SK-N-SH (cell line): ENCODE data around the gene FCRL3. TPM values are rescaled to one million over a fixed set of nuclear protein-coding genes. Genes with fewer than 3 reads are reported as not detected.

ENCODE experiments used
- CTCF ChIA-PET: fragments of 300-600, 350-600 bp; formaldehyde crosslinking; extraction: SDS; loops from one replicate; lab custom pipeline; 2021; lab: Yijun Ruan, JAX
- POLR2A ChIA-PET: fragments of 350-600 bp; sonication (Branson Sonifier 250); formaldehyde crosslinking; extraction: SDS; loops from one replicate; lab custom pipeline; 2020; ENCODE audit warnings: antibody characterized with exemption, inconsistent platforms; lab: Yijun Ruan, JAX
- DNase-seq: peaks from one replicate; pipeline ENCODE4 v3.0.0; 2012
- H2AFZ ChIP-seq: fragments of 200-600 bp; sonication (generic); 2 replicates; pipeline ENCODE4 v1.8.1; 2016; ENCODE audit warnings: antibody characterized with exemption, mild to moderate bottlenecking, low read depth
- H3F3A ChIP-seq: fragments of 200-600 bp; sonication (generic); replicated peaks from 2 replicates; pipeline ENCODE3; 2016; ENCODE audit warnings: antibody characterized with exemption, mild to moderate bottlenecking; ENCODE audit not compliant: insufficient read depth
- H3K27ac ChIP-seq, 2 experiments: fragments of 200-500 bp in 1 of 2; fragments of 200-600 bp in 1 of 2; sonication (Bioruptor generic) in 1 of 2; sonication (generic), shearing (Covaris generic) in 1 of 2; 2 replicates each; pipeline versions ENCODE4 v1.5.1 to v1.6.1; 2014 to 2016; ENCODE audit warnings: low read depth in 2 of 2, inconsistent platforms in 1 of 2, low read length in 1 of 2, mild to moderate bottlenecking in 1 of 2, mixed read lengths in 1 of 2
- H3K27me3 ChIP-seq: fragments of 200-600 bp; sonication (generic), shearing (Covaris generic); 2 replicates; pipeline ENCODE4 v1.6.1; 2016; ENCODE audit warnings: mixed run types; ENCODE audit not compliant: insufficient read depth
- H3K36me3 ChIP-seq, 2 experiments: fragments of 200-500 bp in 1 of 2; fragments of 200-600 bp in 1 of 2; sonication (Bioruptor generic) in 1 of 2; sonication (generic) in 1 of 2; replicated peaks in 1 of 2; 2 replicates each; pipeline versions ENCODE3 to v1.5.1; 2014 to 2016; ENCODE audit warnings: low read length in 1 of 2, mild to moderate bottlenecking in 1 of 2; ENCODE audit not compliant: insufficient read depth in 2 of 2, control insufficient read depth in 1 of 2
- H3K4me1 ChIP-seq, 2 experiments: fragments of 200-500 bp in 1 of 2; fragments of 200-600 bp in 1 of 2; sonication (Bioruptor generic) in 1 of 2; sonication (generic), shearing (Covaris generic) in 1 of 2; 2 replicates each; pipeline versions ENCODE4 v1.5.1 to v1.6.1; 2014 to 2016; ENCODE audit warnings: low read depth in 1 of 2, low read length in 1 of 2, mixed run types in 1 of 2; ENCODE audit not compliant: insufficient read depth in 2 of 2, control insufficient read depth in 1 of 2
- H3K4me2 ChIP-seq: fragments of 200-600 bp; sonication (generic), shearing (Covaris generic); 2 replicates; pipeline ENCODE4 v1.6.1; 2017; ENCODE audit warnings: mixed run types
- H3K4me3 ChIP-seq, 2 experiments: fragments of 200-500 bp in 1 of 2; fragments of 200-600 bp in 1 of 2; sonication (Bioruptor generic) in 1 of 2; sonication (generic), shearing (Covaris generic) in 1 of 2; 2 replicates each; pipeline versions ENCODE4 v1.5.1 to v1.8.1; 2014 to 2016; ENCODE audit warnings: low read depth in 2 of 2, inconsistent platforms in 1 of 2, low read length in 1 of 2, mild to moderate bottlenecking in 1 of 2, mixed read lengths in 1 of 2, moderate library complexity in 1 of 2
- H3K79me2 ChIP-seq: fragments of 200-600 bp; sonication (generic); 2 replicates; pipeline ENCODE4 v1.8.1; 2017; ENCODE audit warnings: mild to moderate bottlenecking; ENCODE audit not compliant: insufficient read depth
- H3K9ac ChIP-seq: fragments of 200-600 bp; sonication (generic); 2 replicates; pipeline ENCODE4 v1.6.1; 2017; ENCODE audit warnings: mixed run types
- H3K9me2 ChIP-seq: fragments of 200-600 bp; sonication (generic); 2 replicates; pipeline ENCODE4 v1.6.1; 2017; ENCODE audit warnings: mixed run types
- H3K9me3 ChIP-seq: fragments of 200-600 bp; sonication (generic); 2 replicates; pipeline ENCODE4 v1.6.1; 2017; ENCODE audit warnings: mixed run types, mild to moderate bottlenecking, moderate library complexity
- H4K20me1 ChIP-seq: fragments of 200-600 bp; sonication (generic); 2 replicates; pipeline ENCODE4 v1.6.1; 2017; ENCODE audit warnings: mild to moderate bottlenecking, mixed run types; ENCODE audit not compliant: insufficient read depth
- CHD2 ChIP-seq: fragments of 150-350 bp; IDR thresholded peaks from 2 replicates; pipeline ENCODE4 v1.6.1; 2018; ENCODE audit warnings: low read length; ENCODE audit not compliant: partially characterized antibody
- ELF1 ChIP-seq: IDR thresholded peaks from 2 replicates; pipeline ENCODE4 v1.4.0; 2012
- EZH2phosphoT487 ChIP-seq: fragments of 200-600 bp; sonication (generic); IDR thresholded peaks from 2 replicates; pipeline ENCODE4 v1.6.1; 2017; ENCODE audit warnings: low read depth, mixed run types, mild to moderate bottlenecking, antibody characterized with exemption, moderate library complexity, borderline replicate concordance
- FOXJ3 ChIP-seq: sonication (generic); formaldehyde crosslinking; IDR thresholded peaks from 2 replicates; pipeline ENCODE4 v1.5.1; 2020; ENCODE audit warnings: mild to moderate bottlenecking, missing genetic modification reagents
- FOXM1 ChIP-seq: IDR thresholded peaks from 2 replicates; pipeline ENCODE4 v1.4.0; 2012; ENCODE audit warnings: low read depth, mild to moderate bottlenecking
- GATA2 ChIP-seq: sonication (generic); formaldehyde crosslinking; IDR thresholded peaks from 2 replicates; pipeline ENCODE4 v1.5.0; 2020; ENCODE audit warnings: mild to moderate bottlenecking, missing genetic modification reagents
- IRF3 ChIP-seq: fragments of 150-350 bp; IDR thresholded peaks from 2 replicates; pipeline ENCODE4 v1.6.1; 2016; ENCODE audit warnings: mild to moderate bottlenecking, low read depth, low read length
- JUND ChIP-seq: IDR thresholded peaks from 2 replicates; pipeline ENCODE4 v1.4.0; 2012
- MEF2A ChIP-seq: IDR thresholded peaks from 2 replicates; pipeline ENCODE4 v1.4.0; 2012; ENCODE audit warnings: low read depth, borderline replicate concordance
- MXI1 ChIP-seq: IDR thresholded peaks from 2 replicates; pipeline ENCODE4 v1.6.1; 2012; ENCODE audit warnings: mild to moderate bottlenecking, low read depth, low read length, improper control_type of control experiment
- NFIC ChIP-seq: IDR thresholded peaks from 2 replicates; pipeline ENCODE4 v1.4.0; 2012; ENCODE audit warnings: borderline replicate concordance
- NRF1 ChIP-seq: IDR thresholded peaks from 2 replicates; pipeline ENCODE4 v1.6.1; 2012; ENCODE audit warnings: low read depth, mild to moderate bottlenecking, low read length
- POLR2AphosphoS5 ChIP-seq: IDR thresholded peaks from 2 replicates; pipeline ENCODE4 v1.6.1; 2012; ENCODE audit warnings: low read depth, low read length
- RFX5 ChIP-seq: IDR thresholded peaks from 2 replicates; pipeline ENCODE4 v1.6.1; 2012; ENCODE audit warnings: mild to moderate bottlenecking, improper control_type of control experiment, low read length
- RXRA ChIP-seq: IDR thresholded peaks from 2 replicates; pipeline ENCODE4 v1.4.0; 2012; ENCODE audit warnings: low read depth, mild to moderate bottlenecking, borderline replicate concordance
- SIN3A ChIP-seq: IDR thresholded peaks from 2 replicates; pipeline ENCODE4 v1.6.1; 2012; ENCODE audit warnings: low read depth, mild to moderate bottlenecking, low read length, moderate library complexity, borderline replicate concordance
- SMC3 ChIP-seq: IDR thresholded peaks from 2 replicates; pipeline ENCODE4 v1.6.1; 2012; ENCODE audit warnings: low read depth, low read length, improper control_type of control experiment
- TAF1 ChIP-seq: IDR thresholded peaks from 2 replicates; pipeline ENCODE4 v1.6.1; 2012; ENCODE audit warnings: low read depth, mild to moderate bottlenecking, low read length, moderate library complexity, borderline replicate concordance
- TCF12 ChIP-seq: IDR thresholded peaks from 2 replicates; pipeline ENCODE4 v1.4.0; 2012
- TEAD4 ChIP-seq: IDR thresholded peaks from 2 replicates; pipeline ENCODE4 v1.4.0; 2012; ENCODE audit warnings: mild to moderate bottlenecking, borderline replicate concordance; ENCODE audit not compliant: insufficient read depth
- WGBS: methylation state at CpG from one replicate; pipeline ENCODE4 v1.1.6; 2017; ENCODE audit warnings: low lambda C conversion rate; 5-methylcytosine and 5-hydroxymethylcytosine counted together
- polyA plus RNA-seq, 3 experiments: library from polyadenylated mRNA; depleted of rRNA; stranded (reverse); fragments of >200 nt; gene quantifications; 2 replicates each; pipeline ENCODE4 v1.2.3, GENCODE V29; 2012
- TF ChIP-seq, protein P1 (sequence below): IDR thresholded peaks from 2 replicates; pipeline ENCODE4 v1.4.0; 2012; ENCODE audit warnings: low read depth, borderline replicate concordance
- TF ChIP-seq, protein P2 (sequence below): IDR thresholded peaks from 2 replicates; pipeline ENCODE4 v1.6.1; 2012; ENCODE audit warnings: mild to moderate bottlenecking, low read depth, low read length, moderate library complexity
- TF ChIP-seq, protein P3 (sequence below): IDR thresholded peaks from 2 replicates; pipeline ENCODE4 v1.4.0; 2012; ENCODE audit warnings: low read depth, borderline replicate concordance

Gene FCRL3
- polyA plus RNA-seq, 1 of the 3 experiments (the other 2 are of a cell fraction), result not detected

DNA sequence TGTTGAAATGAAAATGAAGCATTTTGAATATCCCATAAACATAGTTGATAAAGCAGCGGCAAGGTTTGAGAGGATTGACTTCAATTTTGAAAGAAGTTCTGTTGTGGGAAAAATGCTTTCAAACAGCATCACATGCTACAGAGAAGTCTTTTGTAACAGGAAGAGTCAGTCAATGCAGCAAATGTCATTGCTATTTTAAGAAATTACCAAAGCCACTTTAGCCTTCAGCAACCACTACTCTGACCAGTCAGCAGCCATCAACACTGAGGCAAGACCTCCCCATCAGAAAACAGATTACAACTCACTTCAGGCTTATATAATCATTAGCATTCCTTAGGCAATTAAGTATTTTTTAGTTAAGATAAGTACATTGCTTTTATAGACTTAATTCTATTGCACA lies 33.8 kb upstream of the FCRL3 start:
- no peak overlapping the region for H3K9ac ChIP-seq
- no peaks in the 10 kb centered on the region for H3K27me3 ChIP-seq
- H3K4me1 ChIP-seq, result no peaks in the 10 kb centered on the region
- no peak overlapping the region for H2AFZ ChIP-seq
- ChIA-PET CTCF (no interaction called here), POLR2A (no interaction called here)
- no peaks in the 10 kb centered on the region for H3K79me2 ChIP-seq
- 0% methylated on average over 1 of the region's 1 CpG for WGBS
- no peak for DNase-seq
- no peaks in the 10 kb centered on the region for H3K9me2 ChIP-seq
- no peak overlapping the region for H3K4me3 ChIP-seq
- TF ChIP-seq TCF12, result no peak
- no peak for TF ChIP-seq MEF2A
- no peak for TF ChIP-seq GATA2 (CRISPR knock-in tag)
- TF ChIP-seq SIN3A, result no peak
- no peak for TF ChIP-seq SMC3
- no peak for TF ChIP-seq ELF1
- no peak for TF ChIP-seq IRF3
- no peak for TF ChIP-seq NRF1
- TF ChIP-seq, protein P1, sequence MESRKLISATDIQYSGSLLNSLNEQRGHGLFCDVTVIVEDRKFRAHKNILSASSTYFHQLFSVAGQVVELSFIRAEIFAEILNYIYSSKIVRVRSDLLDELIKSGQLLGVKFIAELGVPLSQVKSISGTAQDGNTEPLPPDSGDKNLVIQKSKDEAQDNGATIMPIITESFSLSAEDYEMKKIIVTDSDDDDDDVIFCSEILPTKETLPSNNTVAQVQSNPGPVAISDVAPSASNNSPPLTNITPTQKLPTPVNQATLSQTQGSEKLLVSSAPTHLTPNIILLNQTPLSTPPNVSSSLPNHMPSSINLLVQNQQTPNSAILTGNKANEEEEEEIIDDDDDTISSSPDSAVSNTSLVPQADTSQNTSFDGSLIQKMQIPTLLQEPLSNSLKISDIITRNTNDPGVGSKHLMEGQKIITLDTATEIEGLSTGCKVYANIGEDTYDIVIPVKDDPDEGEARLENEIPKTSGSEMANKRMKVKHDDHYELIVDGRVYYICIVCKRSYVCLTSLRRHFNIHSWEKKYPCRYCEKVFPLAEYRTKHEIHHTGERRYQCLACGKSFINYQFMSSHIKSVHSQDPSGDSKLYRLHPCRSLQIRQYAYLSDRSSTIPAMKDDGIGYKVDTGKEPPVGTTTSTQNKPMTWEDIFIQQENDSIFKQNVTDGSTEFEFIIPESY, result no peak
- no peak for TF ChIP-seq TEAD4
- TF ChIP-seq CHD2, result no peak
- TF ChIP-seq JUND, result no peak
- no peak overlapping the region for H3K4me2 ChIP-seq
- H3K36me3 ChIP-seq, result no peaks in the 10 kb centered on the region
- no peak overlapping the region for H3K27ac ChIP-seq
- no peaks in the 10 kb centered on the region for H4K20me1 ChIP-seq
- H3K9me3 ChIP-seq, result no peaks in the 10 kb centered on the region
- no peaks in the 10 kb centered on the region for H3F3A ChIP-seq

DNA sequence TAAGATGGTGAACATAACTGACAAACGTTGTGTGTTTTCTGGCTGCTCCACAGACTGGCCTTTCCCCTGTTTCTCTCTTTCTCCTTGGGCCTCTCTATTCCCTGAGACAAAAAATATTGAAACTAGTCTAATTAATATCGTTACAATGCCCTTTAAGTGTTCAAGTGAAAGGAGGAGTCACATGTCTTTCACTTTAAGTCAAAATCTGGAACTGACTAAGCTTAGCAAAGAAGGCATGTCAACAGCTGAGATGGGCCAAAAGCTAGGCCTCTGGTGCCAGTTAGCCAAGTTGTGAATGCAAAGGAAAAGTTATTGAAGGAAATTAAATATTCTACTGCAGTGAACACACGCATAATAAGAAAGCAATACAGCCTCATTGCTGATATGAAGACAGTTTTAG lies 32.2 kb upstream of the FCRL3 start:
- H3K27me3 ChIP-seq, result no peaks in the 10 kb centered on the region
- H3K9me2 ChIP-seq, result no peaks in the 10 kb centered on the region
- no peaks in the 10 kb centered on the region for H3K36me3 ChIP-seq
- H3K79me2 ChIP-seq, result no peaks in the 10 kb centered on the region
- H3K4me2 ChIP-seq, result no peak overlapping the region
- no peak overlapping the region for H3K27ac ChIP-seq
- WGBS, result 0% methylated on average over 3 of the region's 3 CpGs
- H3K4me1 ChIP-seq, result no peaks in the 10 kb centered on the region
- H3F3A ChIP-seq, result no peaks in the 10 kb centered on the region
- no peak overlapping the region for H3K9ac ChIP-seq
- POLR2A ChIA-PET, result no interaction called here
- no peaks in the 10 kb centered on the region for H4K20me1 ChIP-seq
- no peak overlapping the region for H2AFZ ChIP-seq
- TF ChIP-seq TAF1 (no peak), MXI1 (no peak), FOXJ3 (CRISPR knock-in tag) (no peak), RXRA (no peak), NFIC (no peak), EZH2phosphoT487 (no peak), MEF2A (no peak), FOXM1 (no peak), RFX5 (no peak), POLR2AphosphoS5 (no peak), TCF12 (no peak)
- TF ChIP-seq, protein P2, sequence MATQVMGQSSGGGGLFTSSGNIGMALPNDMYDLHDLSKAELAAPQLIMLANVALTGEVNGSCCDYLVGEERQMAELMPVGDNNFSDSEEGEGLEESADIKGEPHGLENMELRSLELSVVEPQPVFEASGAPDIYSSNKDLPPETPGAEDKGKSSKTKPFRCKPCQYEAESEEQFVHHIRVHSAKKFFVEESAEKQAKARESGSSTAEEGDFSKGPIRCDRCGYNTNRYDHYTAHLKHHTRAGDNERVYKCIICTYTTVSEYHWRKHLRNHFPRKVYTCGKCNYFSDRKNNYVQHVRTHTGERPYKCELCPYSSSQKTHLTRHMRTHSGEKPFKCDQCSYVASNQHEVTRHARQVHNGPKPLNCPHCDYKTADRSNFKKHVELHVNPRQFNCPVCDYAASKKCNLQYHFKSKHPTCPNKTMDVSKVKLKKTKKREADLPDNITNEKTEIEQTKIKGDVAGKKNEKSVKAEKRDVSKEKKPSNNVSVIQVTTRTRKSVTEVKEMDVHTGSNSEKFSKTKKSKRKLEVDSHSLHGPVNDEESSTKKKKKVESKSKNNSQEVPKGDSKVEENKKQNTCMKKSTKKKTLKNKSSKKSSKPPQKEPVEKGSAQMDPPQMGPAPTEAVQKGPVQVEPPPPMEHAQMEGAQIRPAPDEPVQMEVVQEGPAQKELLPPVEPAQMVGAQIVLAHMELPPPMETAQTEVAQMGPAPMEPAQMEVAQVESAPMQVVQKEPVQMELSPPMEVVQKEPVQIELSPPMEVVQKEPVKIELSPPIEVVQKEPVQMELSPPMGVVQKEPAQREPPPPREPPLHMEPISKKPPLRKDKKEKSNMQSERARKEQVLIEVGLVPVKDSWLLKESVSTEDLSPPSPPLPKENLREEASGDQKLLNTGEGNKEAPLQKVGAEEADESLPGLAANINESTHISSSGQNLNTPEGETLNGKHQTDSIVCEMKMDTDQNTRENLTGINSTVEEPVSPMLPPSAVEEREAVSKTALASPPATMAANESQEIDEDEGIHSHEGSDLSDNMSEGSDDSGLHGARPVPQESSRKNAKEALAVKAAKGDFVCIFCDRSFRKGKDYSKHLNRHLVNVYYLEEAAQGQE, result no peak
- TF ChIP-seq, protein P3, sequence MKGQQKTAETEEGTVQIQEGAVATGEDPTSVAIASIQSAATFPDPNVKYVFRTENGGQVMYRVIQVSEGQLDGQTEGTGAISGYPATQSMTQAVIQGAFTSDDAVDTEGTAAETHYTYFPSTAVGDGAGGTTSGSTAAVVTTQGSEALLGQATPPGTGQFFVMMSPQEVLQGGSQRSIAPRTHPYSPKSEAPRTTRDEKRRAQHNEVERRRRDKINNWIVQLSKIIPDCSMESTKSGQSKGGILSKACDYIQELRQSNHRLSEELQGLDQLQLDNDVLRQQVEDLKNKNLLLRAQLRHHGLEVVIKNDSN, result no peak
- DNase-seq, result no peak
- CTCF ChIA-PET, result no interaction called here
- H3K9me3 ChIP-seq, result no peaks in the 10 kb centered on the region
- H3K4me3 ChIP-seq, result no peak overlapping the region
